RWPE2 (cell line): ENCODE measurements around the gene TIRAP.
A peak's percentile ranks its signal among the peaks of the same experiment; 100 is the strongest.

Source experiments
- ATAC-seq: fragments of 200-7000 bp; cut with Tn5 transposase; 3 replicates; pipeline ENCODE4 v1.9.1; 2021; ENCODE audit warnings: low read depth
- DNase-seq: peaks from one replicate; pipeline ENCODE4 v3.0.0-alpha.2; 2020; ENCODE audit warnings: low spot score
- H3K27ac ChIP-seq: fragments of 450-650 bp; 2 replicates; pipeline ENCODE4 v1.5.1; 2017; ENCODE audit warnings: mild to moderate bottlenecking; ENCODE audit not compliant: poor library complexity, severe bottlenecking
- H3K27me3 ChIP-seq: fragments of 250-450 bp; sonication (Bioruptor Pico); 2 replicates; pipeline ENCODE4 v1.5.1; 2021; ENCODE audit warnings: mild to moderate bottlenecking, moderate library complexity; ENCODE audit not compliant: insufficient read depth, poor library complexity, severe bottlenecking
- H3K36me3 ChIP-seq: fragments of 250-450 bp; sonication (Bioruptor Pico); 2 replicates; pipeline ENCODE4 v1.5.1; 2020; ENCODE audit warnings: low read depth, mild to moderate bottlenecking, moderate library complexity
- H3K4me1 ChIP-seq: fragments of 250-450 bp; sonication (Bioruptor Pico); 2 replicates; pipeline ENCODE4 v1.5.1; 2021; ENCODE audit warnings: mild to moderate bottlenecking, moderate library complexity; ENCODE audit not compliant: insufficient read depth, poor library complexity, severe bottlenecking
- H3K4me3 ChIP-seq: fragments of 250-450 bp; sonication (Bioruptor Pico); 2 replicates; pipeline ENCODE4 v1.5.1; 2021; ENCODE audit warnings: mild to moderate bottlenecking, moderate library complexity; ENCODE audit not compliant: severe bottlenecking
- H3K9me3 ChIP-seq: fragments of 250-450 bp; sonication (Bioruptor Pico); 2 replicates; pipeline ENCODE4 v1.5.1; 2021; ENCODE audit warnings: mild to moderate bottlenecking, moderate library complexity; ENCODE audit not compliant: severe bottlenecking
- TF ChIP-seq, protein P1 (sequence below): fragments of 450-650 bp; IDR thresholded peaks from one replicate; pipeline ENCODE4 v1.5.1; 2017; ENCODE audit warnings: mild to moderate bottlenecking, moderate library complexity; ENCODE audit not compliant: poor library complexity, severe bottlenecking

The TIRAP gene

DNA sequence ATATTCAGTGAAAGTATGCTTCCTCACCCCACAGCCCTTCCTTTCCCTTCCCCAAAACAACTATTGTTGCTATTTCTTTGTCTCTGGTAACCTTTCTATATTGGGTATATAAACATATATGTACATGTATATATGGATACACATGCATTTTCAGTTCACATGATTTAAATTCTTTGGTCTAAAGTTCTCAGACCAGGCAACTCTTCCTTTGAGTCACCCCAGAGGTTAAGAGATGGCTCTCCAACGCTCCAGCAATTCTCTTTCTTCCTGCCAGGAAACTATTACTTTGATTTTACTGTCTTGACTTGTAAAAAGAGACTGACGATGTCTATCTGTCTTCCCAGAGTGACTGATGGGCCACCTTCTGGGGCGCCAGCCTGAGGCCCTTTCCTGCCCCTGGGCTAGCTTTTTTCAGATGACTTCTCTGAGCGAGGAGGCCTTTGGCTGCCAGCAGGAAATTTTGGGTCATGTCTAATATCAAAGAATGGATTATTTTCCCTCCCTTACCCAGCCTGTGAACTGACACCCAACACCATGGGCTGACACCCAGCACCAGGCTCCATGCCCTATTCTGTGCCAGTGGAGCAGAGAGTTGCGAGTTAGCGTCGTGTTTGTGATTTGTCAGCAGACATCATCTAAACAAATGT lies 58.2 kb downstream of the TIRAP start:
- H3K4me3 ChIP-seq = no peak overlapping the region
- DNase-seq (no peak), ATAC-seq (no peak)
- H3K27ac ChIP-seq = peak overlapping the region; percentile 83
- no peaks in the 10 kb centered on the region for H3K9me3 ChIP-seq
- peaks cover 10% of the 10 kb centered on the region; the same call in 1 of the 2 replicates for H3K36me3 ChIP-seq
- no peaks in the 10 kb centered on the region for H3K27me3 ChIP-seq
- peaks cover 35% of the 10 kb centered on the region for H3K4me1 ChIP-seq
- TF ChIP-seq, protein P1, sequence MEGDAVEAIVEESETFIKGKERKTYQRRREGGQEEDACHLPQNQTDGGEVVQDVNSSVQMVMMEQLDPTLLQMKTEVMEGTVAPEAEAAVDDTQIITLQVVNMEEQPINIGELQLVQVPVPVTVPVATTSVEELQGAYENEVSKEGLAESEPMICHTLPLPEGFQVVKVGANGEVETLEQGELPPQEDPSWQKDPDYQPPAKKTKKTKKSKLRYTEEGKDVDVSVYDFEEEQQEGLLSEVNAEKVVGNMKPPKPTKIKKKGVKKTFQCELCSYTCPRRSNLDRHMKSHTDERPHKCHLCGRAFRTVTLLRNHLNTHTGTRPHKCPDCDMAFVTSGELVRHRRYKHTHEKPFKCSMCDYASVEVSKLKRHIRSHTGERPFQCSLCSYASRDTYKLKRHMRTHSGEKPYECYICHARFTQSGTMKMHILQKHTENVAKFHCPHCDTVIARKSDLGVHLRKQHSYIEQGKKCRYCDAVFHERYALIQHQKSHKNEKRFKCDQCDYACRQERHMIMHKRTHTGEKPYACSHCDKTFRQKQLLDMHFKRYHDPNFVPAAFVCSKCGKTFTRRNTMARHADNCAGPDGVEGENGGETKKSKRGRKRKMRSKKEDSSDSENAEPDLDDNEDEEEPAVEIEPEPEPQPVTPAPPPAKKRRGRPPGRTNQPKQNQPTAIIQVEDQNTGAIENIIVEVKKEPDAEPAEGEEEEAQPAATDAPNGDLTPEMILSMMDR = no peak

DNA sequence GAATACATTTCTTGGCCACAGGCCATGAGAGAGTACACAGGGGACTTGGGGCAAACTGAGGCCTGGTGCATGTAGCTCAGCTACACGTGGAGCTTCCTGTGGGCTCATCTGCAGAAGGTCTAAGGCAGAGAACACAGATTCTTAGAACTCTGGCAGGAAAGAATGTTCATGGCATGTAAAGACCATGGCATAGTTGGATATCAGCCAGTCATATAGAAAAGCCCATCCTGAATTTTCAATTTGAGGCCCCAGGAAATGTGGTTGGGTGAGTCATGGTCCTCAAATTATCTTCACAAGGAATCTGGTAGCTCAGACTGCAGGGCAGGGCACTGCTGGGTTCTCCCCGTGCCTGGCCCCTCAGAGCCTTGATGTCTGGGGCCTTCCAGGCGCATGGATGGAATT lies 58.9 kb downstream of the TIRAP start:
- no peak overlapping the region for H3K4me3 ChIP-seq
- peaks cover 10% of the 10 kb centered on the region for H3K36me3 ChIP-seq
- no peak for DNase-seq
- ATAC-seq = peak; percentile 78
- no peaks in the 10 kb centered on the region for H3K9me3 ChIP-seq
- no peaks in the 10 kb centered on the region for H3K27me3 ChIP-seq
- H3K4me1 ChIP-seq = peaks cover 42% of the 10 kb centered on the region
- TF ChIP-seq, protein P1 = no peak
- H3K27ac ChIP-seq = peak overlapping the region; percentile 83

DNA sequence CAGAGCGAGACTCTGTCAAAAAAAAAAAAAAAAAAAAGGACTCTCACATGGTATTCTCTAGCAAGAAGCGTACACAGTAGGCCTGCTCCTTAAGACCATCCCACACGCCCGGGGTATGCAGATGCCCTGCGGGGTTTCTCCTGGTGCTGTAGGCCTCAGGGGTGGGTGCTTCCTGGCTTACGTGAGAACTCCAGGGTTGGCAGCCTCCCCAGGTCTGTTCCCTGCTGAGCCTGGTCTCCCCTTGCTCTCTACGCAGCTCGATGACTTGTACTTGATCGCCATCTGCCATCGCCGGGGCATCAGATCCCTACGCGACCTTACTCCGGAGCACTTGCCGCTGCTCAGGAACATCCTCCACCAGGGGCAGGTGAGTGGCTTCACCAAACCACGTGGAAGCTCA lies 60.2 kb downstream of the TIRAP start:
- TF ChIP-seq, protein P1 = no peak
- ATAC-seq (no peak), DNase-seq (peak; percentile 44)
- Histone ChIP-seq H3K9me3 (no peaks in the 10 kb centered on the region), H3K27me3 (no peaks in the 10 kb centered on the region), H3K36me3 (peaks cover 10% of the 10 kb centered on the region), H3K27ac (peak overlapping the region; percentile 83), H3K4me1 (peaks cover 48% of the 10 kb centered on the region), H3K4me3 (no peak overlapping the region)
